HG02870 (cell line): ENCODE results near the gene RGS7BP.

Experiments used
- ATAC-seq: cut with Tn5 transposase; IDR thresholded peaks from one replicate; pipeline ENCODE4 v1.9.1; 2021; ENCODE audit warnings: mild to moderate bottlenecking, moderate library complexity; ENCODE audit not compliant: unreplicated experiment

RGS7BP gene

GRCh38 chr5:64505769-64506566 is at the start of gene RGS7BP:
RGS7BP (plus strand) TSS chr5:64506015; CDS start chr5:64506625, 610 bp downstream.
- no peak for ATAC-seq

GRCh38 chr5:64457846-64458245 is 48.0 kb upstream of the RGS7BP start:
- no peak for ATAC-seq

DNA sequence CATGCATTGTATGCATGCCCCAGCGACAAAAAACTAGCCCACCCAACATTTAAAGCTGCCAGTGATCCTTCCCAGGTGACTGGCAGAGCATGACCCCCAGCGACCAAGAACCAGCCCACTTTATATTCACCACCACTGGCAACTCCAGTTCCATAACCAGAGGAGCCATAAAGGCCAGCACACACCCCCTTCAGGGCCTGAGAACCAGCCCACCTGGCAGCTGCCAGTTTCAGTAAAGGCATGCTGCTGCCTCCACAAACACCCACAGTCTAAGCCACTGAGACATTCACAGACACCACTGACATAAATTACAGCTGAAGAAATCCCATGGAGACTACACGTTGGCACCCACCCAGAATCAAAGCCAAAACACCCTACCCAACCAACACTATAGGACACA is 46.9 kb upstream of the RGS7BP start:
- no peak for ATAC-seq

DNA sequence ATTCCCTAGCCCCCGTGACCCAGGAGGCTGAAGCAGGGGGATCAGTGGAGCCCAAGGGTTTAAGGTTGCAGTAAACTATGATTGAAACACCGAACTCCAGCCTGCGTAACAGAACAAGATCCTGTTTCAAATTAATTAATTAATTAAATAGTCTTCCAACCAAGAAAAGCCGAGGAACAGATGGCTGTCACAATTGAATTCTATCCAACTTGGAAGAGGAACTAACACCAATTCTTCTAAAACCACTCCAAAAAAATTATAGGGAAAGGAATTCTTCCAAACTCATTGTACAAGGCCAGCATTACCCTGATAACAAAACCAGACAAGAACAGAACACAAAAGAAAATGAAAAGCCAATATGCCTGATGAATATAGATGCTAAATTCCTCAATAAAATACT is 43.4 kb upstream of the RGS7BP start:
- ATAC-seq, result no peak

GRCh38 chr5:64486163-64486562 is 19.7 kb upstream of the RGS7BP start:
- no peak for ATAC-seq

DNA sequence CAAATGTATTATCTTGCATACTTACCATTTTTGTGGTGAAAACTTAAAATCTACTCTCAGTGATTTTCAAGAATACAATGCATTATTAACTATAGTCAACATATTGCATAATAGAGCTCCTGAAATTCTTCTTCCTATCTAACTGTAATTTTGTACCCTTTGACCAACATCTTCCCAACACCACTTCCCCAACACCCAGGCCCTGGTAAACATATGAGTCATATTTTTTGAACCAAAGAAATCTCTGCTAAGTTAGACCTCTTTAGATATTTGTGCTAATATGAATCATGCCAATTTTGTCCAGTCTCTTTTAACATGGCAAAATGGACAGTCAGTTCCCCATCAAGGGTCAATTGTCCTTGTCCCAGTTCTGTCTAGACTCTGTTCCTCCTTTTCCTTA is 18.5 kb upstream of the RGS7BP start:
- no peak for ATAC-seq

- ATAC-seq, result no peak
Measured at GRCh38 chr5:64489857-64490256, 16.0 kb upstream of the RGS7BP start.

- ATAC-seq, result no peak
Measured at GRCh38 chr5:64497386-64497785, 8.4 kb upstream of the RGS7BP start.

DNA sequence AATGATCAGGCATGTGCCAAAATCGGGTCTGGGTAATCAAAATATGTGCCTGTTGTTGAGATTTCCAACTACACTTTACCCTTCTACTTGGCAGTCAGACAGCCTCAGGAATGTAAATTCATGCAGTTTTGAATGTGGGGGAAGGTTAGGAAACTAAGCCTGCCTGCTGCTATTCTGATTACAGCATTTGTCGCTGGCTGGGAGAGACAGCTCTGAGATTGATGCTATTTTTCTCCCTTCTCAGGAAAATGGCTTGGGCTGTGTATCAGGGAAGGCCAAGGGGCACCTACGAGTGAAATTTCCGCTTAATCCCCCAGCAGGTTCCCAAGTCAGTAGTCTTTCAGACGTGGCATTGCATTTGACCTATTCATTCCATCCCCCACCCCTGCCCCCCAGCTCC is 3.6 kb upstream of the RGS7BP start:
- no peak for ATAC-seq

DNA sequence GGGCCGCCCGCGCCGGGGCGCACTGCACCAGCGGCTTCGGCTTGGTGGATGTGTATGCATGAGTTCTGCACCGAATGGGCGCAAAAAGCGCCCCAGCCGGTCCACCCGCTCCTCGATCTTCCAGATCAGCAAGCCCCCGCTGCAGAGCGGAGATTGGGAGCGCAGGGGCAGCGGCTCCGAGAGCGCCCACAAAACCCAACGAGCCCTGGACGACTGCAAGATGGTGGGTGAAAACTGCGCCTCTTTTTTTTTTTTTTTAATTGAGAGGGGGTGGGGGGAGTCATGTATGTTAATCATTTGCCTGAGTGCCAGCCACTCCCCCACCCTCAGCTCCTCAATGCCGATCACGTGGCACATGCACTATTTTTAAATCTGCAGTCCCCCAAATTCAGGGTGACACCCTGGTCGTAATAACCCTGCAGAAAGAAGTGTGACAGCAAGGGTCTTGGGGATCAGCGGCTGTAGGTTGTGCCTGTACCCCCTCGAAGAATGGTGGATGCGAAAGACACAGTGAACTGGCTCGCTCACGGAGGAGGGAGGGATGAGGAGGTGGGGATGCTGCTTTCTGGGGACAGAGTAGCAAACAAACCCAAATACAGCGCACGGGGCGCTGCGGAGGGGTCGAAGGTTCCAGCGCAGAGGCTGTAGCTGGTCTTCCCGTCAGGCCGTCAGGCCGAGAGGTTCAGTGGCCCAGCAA is 900 bp downstream of the RGS7BP start:
- ATAC-seq, result no peak

DNA sequence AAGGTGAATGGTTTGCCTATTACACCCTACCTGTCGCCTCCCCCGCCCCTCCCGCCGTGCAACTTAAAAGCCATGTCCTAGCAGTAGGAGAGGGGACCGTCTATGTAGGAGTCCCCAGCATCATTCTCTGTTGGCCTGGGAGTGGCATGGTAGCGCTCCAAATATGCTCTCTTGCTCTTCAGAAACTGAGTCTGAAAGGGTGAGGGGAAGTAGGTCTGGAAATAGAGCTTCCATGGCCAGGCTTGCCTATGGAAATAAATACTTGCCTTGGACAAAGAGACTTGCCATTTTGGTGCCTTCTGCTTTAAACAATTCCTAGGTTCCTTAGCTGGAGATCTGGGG is 1.4 kb downstream of the RGS7BP start:
- ATAC-seq, result no peak

DNA sequence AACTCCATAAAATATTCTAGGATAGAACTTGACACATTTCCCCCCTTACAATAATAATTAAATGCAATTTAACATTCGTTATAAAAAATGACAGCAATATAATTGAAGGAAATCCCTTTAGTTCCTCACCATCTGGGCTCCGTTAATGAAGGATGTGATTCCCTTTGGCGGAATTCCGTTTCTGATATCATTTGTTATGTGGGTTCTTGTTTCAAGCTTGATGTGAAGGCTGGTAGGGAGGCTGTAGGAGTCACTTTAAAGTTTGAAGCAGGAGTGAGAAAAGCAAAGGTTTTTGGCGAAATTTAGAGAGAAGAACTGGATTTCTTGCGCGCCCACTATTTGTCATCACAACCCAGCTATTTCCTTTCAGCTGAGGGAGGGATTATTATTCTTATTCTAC is 4.0 kb downstream of the RGS7BP start:
- no peak for ATAC-seq

DNA sequence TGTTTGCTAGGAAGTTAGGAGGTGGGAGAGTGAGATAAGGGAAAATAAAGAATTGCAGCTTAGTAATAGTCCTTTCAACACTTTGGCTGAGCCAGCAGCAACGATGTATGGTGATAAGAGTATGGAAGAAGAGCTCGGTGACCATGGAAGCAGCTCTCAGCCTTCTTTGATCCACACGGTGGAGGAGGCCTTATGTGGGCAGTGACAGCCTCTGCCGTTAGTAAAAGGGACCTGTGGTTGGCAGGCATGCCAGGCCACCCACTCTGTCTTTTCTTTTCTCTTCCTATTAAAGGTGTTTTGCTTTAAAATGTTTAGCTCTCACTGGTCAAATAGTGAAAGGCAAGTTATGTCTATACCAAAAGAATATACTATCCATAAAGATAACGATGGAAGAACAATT is 7.7 kb downstream of the RGS7BP start:
- ATAC-seq, result no peak

- no peak for ATAC-seq
Measured at GRCh38 chr5:64514612-64515011, 8.8 kb downstream of the RGS7BP start.

GRCh38 chr5:64516216-64516615 is 10.4 kb downstream of the RGS7BP start:
- ATAC-seq, result no peak

- peak; percentile 99 for ATAC-seq
Measured at GRCh38 chr5:64518793-64519192, 13.0 kb downstream of the RGS7BP start.

DNA sequence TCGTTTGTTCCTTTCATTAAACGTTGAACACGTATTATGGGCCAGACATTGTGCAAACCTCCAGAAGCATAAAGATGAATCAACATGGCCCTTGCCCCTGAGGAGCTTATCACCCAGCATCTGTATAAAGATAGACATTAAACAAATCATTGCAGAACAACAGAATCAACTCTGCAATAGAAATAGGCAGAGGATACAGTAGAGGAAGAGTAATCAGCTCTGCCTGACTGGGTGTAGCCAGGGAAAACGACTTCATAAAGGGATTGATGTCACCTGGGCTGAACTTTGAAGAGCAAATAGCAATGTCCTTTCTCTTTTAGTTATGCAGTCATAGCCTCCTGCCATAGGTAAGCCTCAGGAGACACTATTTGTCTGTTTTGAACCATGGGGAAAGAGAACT is 13.4 kb downstream of the RGS7BP start:
- ATAC-seq, result peak; percentile 6

DNA sequence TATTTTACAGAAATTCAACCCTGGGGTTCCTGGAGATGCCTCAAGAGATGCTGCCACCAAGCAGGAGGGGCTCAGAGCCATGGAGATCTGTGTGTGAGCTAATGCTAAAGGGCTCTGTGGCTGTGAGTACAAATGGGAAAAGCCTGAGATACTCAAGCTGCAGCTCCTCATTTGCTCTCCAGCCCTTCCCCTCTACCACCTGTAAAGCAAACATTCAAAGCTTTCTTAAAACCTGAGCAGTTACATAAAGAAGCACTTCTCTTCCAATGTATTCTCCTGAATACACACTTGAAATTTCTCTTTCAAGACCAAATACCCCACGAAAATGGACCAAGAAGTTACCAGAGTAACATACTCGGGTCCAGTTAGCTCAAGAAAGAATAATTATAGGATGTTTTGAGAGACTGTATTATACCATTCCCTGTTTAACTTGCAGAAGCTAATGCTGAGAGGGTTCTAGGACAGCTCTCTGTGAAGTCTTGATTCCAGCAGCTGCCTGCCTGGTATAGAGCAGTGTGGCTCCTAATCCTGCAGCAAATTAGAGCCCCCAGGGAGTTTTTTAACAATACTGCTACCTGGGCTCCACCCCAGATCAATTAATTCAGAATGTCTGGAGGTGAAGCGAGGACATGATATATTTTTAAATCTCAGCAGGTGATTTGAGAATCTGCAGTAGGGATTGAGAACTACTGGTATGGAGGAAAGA is 21.1 kb downstream of the RGS7BP start:
- no peak for ATAC-seq

GRCh38 chr5:64530076-64530475 is 24.3 kb downstream of the RGS7BP start:
- no peak for ATAC-seq

DNA sequence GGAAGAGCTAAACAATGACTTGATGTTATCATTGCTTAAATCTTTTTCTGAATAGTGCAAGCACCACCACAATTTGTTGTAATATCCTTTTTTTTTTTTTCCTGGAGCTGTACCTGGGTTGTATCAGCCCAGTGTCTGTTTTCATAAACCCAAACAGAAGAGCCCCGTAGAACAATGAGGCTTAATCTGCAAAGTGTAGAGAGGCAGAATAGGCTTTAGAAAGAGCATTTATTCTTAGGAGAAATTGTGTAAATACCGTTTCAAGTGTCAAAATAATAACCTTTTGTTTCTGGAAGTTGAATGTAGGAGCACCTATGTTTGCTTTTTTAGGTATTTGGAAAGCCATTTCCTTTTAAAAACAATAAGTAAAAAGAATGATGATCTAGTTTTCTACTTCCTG is 26.4 kb downstream of the RGS7BP start:
- no peak for ATAC-seq

DNA sequence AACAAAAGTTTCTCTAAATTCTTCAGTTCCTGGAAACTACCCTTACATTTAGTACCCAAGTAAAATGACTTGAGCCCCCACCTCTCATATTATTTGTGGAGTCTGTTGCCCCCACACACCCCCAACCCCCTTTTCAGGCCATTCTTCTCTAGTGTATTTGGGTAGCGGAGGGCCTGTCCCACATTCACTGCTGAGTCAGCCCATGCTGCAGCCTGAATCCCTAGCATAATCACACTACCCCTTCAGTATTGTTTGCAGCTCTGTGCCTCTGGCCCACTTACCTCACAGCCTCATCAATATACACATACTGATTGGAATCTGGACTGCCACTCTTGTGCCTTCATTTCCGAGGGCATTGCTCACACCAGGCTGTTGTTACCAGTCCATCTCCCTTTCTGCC is 26.8 kb downstream of the RGS7BP start:
- no peak for ATAC-seq

DNA sequence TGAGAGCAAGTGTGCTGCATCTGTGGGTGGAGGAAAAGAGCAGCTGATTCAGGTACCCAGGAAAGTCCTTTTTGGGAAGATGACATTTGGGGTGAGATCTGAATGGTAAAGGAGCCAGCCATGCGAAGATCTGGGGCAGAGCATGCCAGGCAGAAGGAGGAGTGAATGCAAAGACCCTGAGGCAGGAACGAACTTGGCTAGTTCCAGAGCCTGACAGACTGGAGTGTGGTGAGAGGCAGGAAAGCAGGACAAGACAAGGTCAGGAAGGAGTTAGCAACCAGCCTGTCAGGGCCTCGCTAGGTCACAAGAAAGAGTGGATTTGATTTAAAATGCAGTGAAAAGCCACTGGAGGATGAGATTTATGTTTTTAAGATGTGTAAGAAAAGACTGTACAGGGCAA is 28.2 kb downstream of the RGS7BP start:
- ATAC-seq, result no peak
